ENCODE data around the gene CDIPT.

The CDIPT gene

GRCh38 chr16:29862884-29863668 lies at the start of gene CDIPT:
Gene CDIPT, minus strand, starts transcription at chr16:29863226. Its CDS starts 369 bp downstream, at chr16:29862857.
- in situ Hi-C loops (cut with HindIII; ENCODE audit: low sequenced_read_pairs) = loop anchor here (5.0 to 10.0 kb wide), 3 partner anchors 36 to 58 kb away; partner anchors contain the start of gene MAZ

GRCh38 chr16:29912087-29912486 lies 49.1 kb upstream of the CDIPT start:
- in situ Hi-C loops (cut with HindIII; ENCODE audit: low sequenced_read_pairs) = loop anchor here (5.0 kb wide), 1 partner anchor 50 kb away; the partner anchor contains the start of gene CDIPT

- in situ Hi-C loops (cut with HindIII; ENCODE audit: low sequenced_read_pairs) = loop anchor here (5.0 kb wide), 1 partner anchor 49 kb away; the partner anchor contains the start of gene CDIPT
Observed at GRCh38 chr16:29911676-29912010, 48.6 kb upstream of the CDIPT start.

- in situ Hi-C loops (cut with HindIII; ENCODE audit: low sequenced_read_pairs) = loop anchor here (5.0 kb wide), 1 partner anchor 49 kb away; the partner anchor contains the start of gene CDIPT
Observed at GRCh38 chr16:29910819-29911675, 48.0 kb upstream of the CDIPT start.

- in situ Hi-C loops (cut with HindIII; ENCODE audit: low sequenced_read_pairs) = loop anchor here (5.0 kb wide), 1 partner anchor 48 kb away; the partner anchor contains the start of gene CDIPT
Observed at GRCh38 chr16:29909851-29910250, 46.8 kb upstream of the CDIPT start.

- in situ Hi-C loops (cut with HindIII; ENCODE audit: low sequenced_read_pairs) = no loop called here
Observed at GRCh38 chr16:29909391-29909790, 46.4 kb upstream of the CDIPT start.

- in situ Hi-C loops (cut with HindIII; ENCODE audit: low sequenced_read_pairs) = no loop called here
Observed at GRCh38 chr16:29908719-29909220, 45.7 kb upstream of the CDIPT start.

GRCh38 chr16:29907973-29908372 lies 44.9 kb upstream of the CDIPT start:
- in situ Hi-C loops (cut with HindIII; ENCODE audit: low sequenced_read_pairs) = no loop called here

- in situ Hi-C loops (cut with HindIII; ENCODE audit: low sequenced_read_pairs) = no loop called here
Observed at GRCh38 chr16:29906520-29907244, 43.7 kb upstream of the CDIPT start.

- in situ Hi-C loops (cut with HindIII; ENCODE audit: low sequenced_read_pairs) = no loop called here
Observed at GRCh38 chr16:29905668-29906067, 42.6 kb upstream of the CDIPT start.

GRCh38 chr16:29904947-29905346 lies 41.9 kb upstream of the CDIPT start:
- in situ Hi-C loops (cut with HindIII; ENCODE audit: low sequenced_read_pairs) = loop anchor here (5.0 kb wide), 1 partner anchor 57 kb away; the partner anchor contains the start of gene TMEM219

- in situ Hi-C loops (cut with HindIII; ENCODE audit: low sequenced_read_pairs) = loop anchor here (5.0 kb wide), 1 partner anchor 59 kb away; the partner anchor contains the start of gene TMEM219
Observed at GRCh38 chr16:29903590-29903989, 40.6 kb upstream of the CDIPT start.

GRCh38 chr16:29901607-29901945 lies 38.5 kb upstream of the CDIPT start:
- in situ Hi-C loops (cut with HindIII; ENCODE audit: low sequenced_read_pairs) = loop anchor here (5.0 kb wide), 1 partner anchor 61 kb away; the partner anchor contains the start of gene TMEM219

GRCh38 chr16:29900888-29901606 lies 38.0 kb upstream of the CDIPT start:
- in situ Hi-C loops (cut with HindIII; ENCODE audit: low sequenced_read_pairs) = loop anchor here (5.0 kb wide), 1 partner anchor 61 kb away; the partner anchor contains the start of gene TMEM219

- in situ Hi-C loops (cut with HindIII; ENCODE audit: low sequenced_read_pairs) = loop anchor here (5.0 kb wide), 1 partner anchor 62 kb away; the partner anchor contains the start of gene TMEM219
Observed at GRCh38 chr16:29900102-29900887, 37.3 kb upstream of the CDIPT start, which contains the start of gene ASPHD1. Gene ASPHD1, plus strand, starts transcription at chr16:29900488. Its CDS starts 484 bp downstream, at chr16:29900972.

- in situ Hi-C loops (cut with HindIII; ENCODE audit: low sequenced_read_pairs) = loop anchor here (5.0 kb wide), 1 partner anchor 63 kb away; the partner anchor contains the start of gene TMEM219
Observed at GRCh38 chr16:29899516-29900101, 36.6 kb upstream of the CDIPT start, which contains the start of gene SEZ6L2. Gene SEZ6L2, minus strand, starts transcription at chr16:29899550. Its CDS starts 531 bp downstream, at chr16:29899019.

- in situ Hi-C loops (cut with HindIII; ENCODE audit: low sequenced_read_pairs) = no loop called here
Observed at GRCh38 chr16:29898804-29899515, 35.9 kb upstream of the CDIPT start.

Data from endothelial cell of hepatic sinusoid (primary cell).